Daoy (cell line): ENCODE data around the gene TBCEL. TPM values are rescaled to one million over a fixed set of nuclear protein-coding genes. Genes with fewer than 3 reads are reported as not detected.

ENCODE experiments used
- DNase-seq: peaks from one replicate; pipeline ENCODE4 v3.0.0-alpha.2; 2015; ENCODE audit warnings: low read depth
- total RNA-seq: library from RNA; depleted of rRNA; stranded (reverse); fragments of >200 nt; shearing (Covaris generic); gene quantifications from 2 replicates; pipeline ENCODE4 v1.2.3, GENCODE V29; 2014

The TBCEL gene
- total RNA-seq, 1 experiment from 2014 or later: 11.2 TPM

DNA sequence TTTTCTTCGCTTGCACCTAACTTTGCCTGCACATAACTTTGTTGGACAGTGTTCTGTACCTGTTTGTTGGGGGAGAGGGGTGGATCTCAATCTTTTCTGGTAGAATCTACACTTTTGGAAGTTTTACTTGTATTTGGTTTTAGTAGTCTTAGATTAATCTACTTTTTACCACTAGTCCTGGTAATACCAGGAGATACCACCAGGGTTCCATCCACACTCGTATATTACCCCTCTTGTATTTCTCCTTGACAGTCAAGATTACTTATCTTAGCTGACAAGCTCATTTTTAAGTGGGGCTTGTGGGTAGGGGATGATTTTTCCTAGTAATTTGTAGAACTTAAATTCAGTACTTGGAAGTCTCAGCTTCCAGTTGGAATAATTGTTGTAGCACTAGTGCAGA is 39.8 kb downstream of the TBCEL start:
- no peak for DNase-seq

DNA sequence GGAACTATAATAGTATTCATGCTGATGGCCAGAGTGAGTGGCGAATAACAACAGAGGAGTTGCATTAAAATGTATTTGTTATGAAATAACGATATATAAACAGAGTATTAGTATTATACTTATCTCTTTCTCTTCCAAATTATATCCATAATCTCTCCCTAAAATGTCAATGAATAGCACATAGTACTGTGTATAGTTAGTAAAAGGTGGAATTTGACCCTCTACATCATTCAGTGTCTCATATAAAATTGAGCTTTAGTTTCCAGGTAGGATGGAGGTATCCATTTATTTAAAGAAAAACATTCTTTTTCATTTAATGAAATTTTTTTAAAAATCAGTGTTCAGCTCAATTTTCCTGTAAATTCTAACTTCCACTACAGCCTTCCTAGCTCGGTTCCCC is 42.7 kb downstream of the TBCEL start:
- DNase-seq: no peak

DNA sequence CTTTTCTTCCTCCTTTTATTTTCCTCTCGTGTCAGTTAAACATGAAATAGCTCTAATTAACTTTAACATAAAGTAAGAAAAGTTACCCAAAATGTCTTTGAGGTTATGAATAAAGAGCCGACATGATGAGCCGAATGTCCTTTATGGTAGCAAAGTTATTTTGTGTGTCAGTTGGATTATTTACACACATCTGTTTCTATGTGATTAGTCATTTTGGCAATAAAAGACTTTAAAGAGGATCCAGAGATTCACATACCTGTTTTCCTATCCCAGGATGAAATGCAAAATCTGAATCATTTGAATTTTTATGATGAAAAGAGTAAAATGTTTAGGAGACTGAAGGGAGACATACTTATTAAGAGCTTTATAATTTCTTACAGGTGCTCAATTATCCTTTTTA is 43.1 kb downstream of the TBCEL start:
- no peak for DNase-seq

GRCh38 chr11:121067453-121067852 is 43.6 kb downstream of the TBCEL start:
- DNase-seq: no peak

GRCh38 chr11:121067962-121068647 is 44.2 kb downstream of the TBCEL start:
- DNase-seq: no peak

DNA sequence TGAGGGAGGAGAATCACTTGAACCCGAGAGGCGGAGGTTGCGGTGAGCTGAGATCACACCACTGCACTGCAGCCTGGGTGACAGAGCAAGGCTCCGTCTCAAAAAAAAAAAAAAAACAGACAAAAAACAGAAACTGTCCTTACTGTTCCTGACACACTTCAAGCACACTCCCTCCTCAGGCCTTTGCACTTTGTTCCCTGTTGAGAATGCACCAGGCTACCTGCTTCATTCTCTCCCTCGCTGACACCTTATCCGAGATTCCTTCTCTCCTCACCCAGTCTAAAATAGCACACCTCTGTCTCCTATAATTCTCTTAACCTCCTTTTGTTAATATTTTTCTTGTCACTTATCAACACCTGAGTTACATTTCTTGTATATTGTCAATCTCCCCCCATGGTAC is 44.9 kb downstream of the TBCEL start:
- no peak for DNase-seq

DNA sequence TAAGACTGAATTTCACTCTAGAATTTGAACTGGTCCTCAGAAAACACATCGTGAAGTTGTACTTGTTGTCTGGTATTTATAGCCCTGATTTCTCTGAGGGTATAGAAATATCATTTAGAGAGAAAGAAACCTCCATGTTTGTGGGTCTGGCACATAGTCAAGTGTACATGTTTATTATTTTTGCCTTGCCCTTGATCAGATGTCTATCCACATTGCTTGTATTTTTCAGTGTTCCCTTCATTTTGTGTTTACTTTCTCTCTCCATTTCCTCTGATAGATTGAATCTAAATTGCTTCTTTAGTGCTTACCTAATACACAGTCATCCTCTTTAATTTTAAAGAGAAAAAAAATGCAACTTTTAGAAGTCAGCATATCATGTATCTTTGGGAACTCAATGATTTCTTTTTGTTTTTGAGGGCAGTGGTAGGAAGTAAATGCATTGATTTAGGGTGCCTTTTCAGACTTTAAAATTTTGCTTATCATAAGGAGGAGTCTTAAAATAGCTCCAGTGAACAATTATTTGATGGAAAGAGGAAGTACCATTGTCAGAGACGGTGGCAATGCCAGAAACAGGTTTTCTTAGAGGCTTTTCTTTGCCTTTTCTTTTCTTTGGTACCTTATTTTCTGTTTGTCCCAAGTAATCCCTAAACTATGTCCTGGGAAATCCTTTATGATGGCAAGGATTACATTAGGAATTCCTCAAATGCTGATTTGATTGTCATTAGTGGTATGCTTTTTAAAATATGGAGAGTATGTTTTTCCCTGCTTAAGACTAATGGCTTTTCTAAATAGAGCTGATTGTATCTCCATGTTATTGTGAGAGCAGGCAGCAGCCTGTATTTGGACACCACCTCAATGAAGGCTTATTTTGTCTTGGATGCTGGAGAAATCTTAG is 47.3 kb downstream of the TBCEL start:
- DNase-seq: no peak

DNA sequence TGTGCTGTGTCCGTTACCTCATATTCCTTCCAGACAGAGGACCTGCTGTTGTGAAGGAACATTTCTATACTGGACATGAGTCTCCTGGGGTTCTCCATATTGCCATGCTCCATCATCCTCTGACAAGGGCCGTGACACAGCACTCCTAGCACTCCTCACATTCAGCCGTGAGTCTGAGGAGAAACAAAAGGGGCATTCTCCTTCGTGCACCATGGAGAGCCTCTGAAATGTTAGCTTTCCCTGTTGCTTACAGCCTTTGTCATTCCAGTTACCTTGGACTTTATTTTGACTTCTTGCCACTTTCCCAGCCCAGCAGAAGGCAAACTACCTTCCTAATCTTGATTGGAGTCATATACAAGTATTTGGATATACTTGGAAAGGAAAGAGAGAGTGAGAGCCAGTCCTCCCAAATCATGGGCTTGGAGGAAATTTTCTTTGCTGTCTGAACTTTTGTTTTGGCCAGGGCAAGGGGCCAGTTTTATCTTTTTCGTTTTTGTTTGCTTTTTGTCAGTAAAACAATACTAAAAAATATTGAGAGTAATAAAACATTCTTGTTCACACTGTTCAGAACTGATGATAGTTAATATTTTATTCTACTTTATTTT is 48.0 kb downstream of the TBCEL start:
- DNase-seq: no peak

DNA sequence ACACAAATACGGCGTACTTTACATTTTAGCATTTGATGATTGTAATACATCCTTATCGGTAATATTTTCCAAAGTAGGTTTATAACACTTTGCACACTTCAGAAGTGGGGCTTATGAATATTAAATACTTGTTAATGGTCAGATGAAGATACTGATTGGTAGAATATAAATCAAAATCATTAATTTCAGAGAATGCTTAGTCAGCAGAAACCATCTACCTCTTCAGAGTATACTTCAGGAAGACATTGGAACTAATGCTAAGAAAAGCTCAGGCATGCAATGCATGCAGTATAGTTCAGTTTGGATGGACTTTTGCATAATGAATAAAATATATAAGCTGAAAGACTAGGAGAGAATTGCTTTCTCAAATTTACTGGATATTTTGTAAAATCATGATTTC is 57.4 kb downstream of the TBCEL start:
- DNase-seq: no peak

DNA sequence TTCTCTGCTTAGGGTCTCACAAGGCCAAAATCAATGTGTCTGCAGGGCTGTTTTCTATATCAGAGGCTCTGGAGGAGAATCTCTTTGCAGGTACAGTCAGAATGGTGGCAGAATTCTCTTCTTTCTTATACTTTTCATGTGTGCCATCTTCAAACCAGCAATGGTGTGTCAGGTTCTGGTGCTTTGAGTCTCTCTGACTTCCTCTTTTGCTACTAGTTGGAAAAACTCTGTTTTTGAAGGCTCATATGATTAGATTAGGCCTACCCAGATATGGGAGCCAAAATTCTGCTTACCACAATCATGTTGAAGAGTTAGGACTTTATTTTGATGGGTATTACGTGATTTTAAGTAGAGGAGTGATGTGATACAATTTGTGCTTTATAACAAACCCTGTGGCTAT is 58.3 kb downstream of the TBCEL start:
- no peak for DNase-seq

DNA sequence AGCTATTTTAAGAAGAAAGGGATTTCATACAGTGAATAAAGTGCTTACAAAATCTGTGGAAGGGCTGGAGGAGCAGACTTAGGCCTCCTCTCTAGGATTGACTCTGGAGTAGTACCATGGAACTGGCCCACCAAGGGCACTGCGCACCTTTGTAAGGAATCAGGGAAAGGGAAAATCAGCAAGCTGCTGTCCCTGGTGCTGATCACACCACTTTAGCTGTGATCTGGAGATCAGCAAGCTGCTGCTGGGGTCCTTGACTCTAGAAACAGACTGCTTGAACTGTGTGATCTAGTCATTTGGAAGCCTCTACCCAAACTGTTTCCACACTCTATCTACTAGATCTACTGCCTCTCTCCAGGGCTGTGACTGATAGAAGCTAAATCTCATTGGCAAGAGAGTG is 58.8 kb downstream of the TBCEL start:
- no peak for DNase-seq

- DNase-seq: peak; percentile 52
These were observed 63.0 kb downstream of the TBCEL start for GRCh38 chr11:121086866-121087265.

GRCh38 chr11:121089566-121089965 is 65.7 kb downstream of the TBCEL start:
- DNase-seq: no peak

GRCh38 chr11:121090145-121090721 is 66.3 kb downstream of the TBCEL start:
- DNase-seq: no peak

- DNase-seq: no peak
These were observed 67.7 kb downstream of the TBCEL start for GRCh38 chr11:121091492-121092152.

- DNase-seq: no peak
These were observed 71.7 kb downstream of the TBCEL start for GRCh38 chr11:121095561-121095960.

- DNase-seq: no peak
These were observed 75.5 kb downstream of the TBCEL start for GRCh38 chr11:121099364-121099763.

- DNase-seq: no peak
These were observed 76.0 kb downstream of the TBCEL start for GRCh38 chr11:121099885-121100284.

GRCh38 chr11:121100943-121101342 is 77.0 kb downstream of the TBCEL start, which contains the start of gene TECTA:
Gene TECTA (plus strand): TSS chr11:121101243. CDS start chr11:121102666, 1,423 bp downstream.
- no peak for DNase-seq

GRCh38 chr11:121104312-121104762 is 80.4 kb downstream of the TBCEL start:
- no peak for DNase-seq

DNA sequence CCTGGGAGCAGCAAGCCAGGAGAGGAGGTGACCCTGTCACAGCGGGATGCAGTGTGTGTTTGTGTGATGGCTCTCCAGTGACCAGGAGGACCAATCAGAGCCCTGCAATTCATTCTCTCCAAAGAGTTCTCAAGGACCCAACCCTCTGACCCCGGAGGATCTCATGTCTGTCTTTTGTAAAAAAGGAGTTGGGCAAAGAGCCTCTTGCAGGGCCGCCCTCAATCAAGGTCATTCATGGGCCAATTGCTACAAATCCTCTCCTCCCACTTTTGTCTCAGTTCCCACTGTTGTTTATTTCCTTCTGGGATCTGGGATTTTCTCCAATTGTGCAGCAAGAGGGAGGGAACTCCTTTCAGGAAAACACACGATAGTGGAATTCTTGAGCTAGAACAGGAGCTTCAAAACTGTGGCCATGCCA is 81.2 kb downstream of the TBCEL start:
- no peak for DNase-seq
